HTERT RPE-1 (cell line): Measurements from ENCODE around the gene SELP.
"Not testable (repeated sequence)": the region's sequence is repeated elsewhere in the genome, so short reads cannot be mapped to it uniquely, and the experiment has no call there.

Experiments used
- in situ Hi-C: fragments of 300-500 bp; cut with MboI; formaldehyde crosslinking; loops from 4 replicates; pipeline ENCODE4 v1.14.3; 2020; ENCODE audit warnings: low sequenced_read_pairs

SELP gene

GRCh38 chr1:169630006-169630405 lies at the start of gene SELP:
SELP (minus strand) TSS chr1:169630124; CDS start chr1:169630074, 50 bp downstream.
- in situ Hi-C loops = no loop called here

GRCh38 chr1:169679692-169680091 lies 49.8 kb upstream of the SELP start:
- in situ Hi-C loops = no loop called here

- in situ Hi-C loops = no loop called here
Measured at GRCh38 chr1:169676001-169676400, 46.1 kb upstream of the SELP start.

GRCh38 chr1:169670836-169671235 lies 40.9 kb upstream of the SELP start:
- in situ Hi-C loops = no loop called here

- in situ Hi-C loops = not testable (repeated sequence)
Measured at GRCh38 chr1:169670244-169670643, 40.3 kb upstream of the SELP start.

GRCh38 chr1:169667699-169668596 lies 38.0 kb upstream of the SELP start:
- in situ Hi-C loops = not testable (repeated sequence)

- in situ Hi-C loops = not testable (repeated sequence)
Measured at GRCh38 chr1:169667227-169667639, 37.3 kb upstream of the SELP start.

- in situ Hi-C loops = not testable (repeated sequence)
Measured at GRCh38 chr1:169662680-169663079, 32.8 kb upstream of the SELP start.

- in situ Hi-C loops = not testable (repeated sequence)
Measured at GRCh38 chr1:169661066-169661465, 31.1 kb upstream of the SELP start.

- in situ Hi-C loops = not testable (repeated sequence)
Measured at GRCh38 chr1:169658777-169659176, 28.9 kb upstream of the SELP start.

- in situ Hi-C loops = no loop called here
Measured at GRCh38 chr1:169653873-169654272, 23.9 kb upstream of the SELP start.

- in situ Hi-C loops = no loop called here
Measured at GRCh38 chr1:169651035-169651434, 21.1 kb upstream of the SELP start.

- in situ Hi-C loops = no loop called here
Measured at GRCh38 chr1:169650551-169650950, 20.6 kb upstream of the SELP start.

- in situ Hi-C loops = no loop called here
Measured at GRCh38 chr1:169648709-169649108, 18.8 kb upstream of the SELP start.

GRCh38 chr1:169648187-169648586 lies 18.3 kb upstream of the SELP start:
- in situ Hi-C loops = no loop called here

GRCh38 chr1:169647512-169647911 lies 17.6 kb upstream of the SELP start:
- in situ Hi-C loops = no loop called here

- in situ Hi-C loops = no loop called here
Measured at GRCh38 chr1:169644297-169644696, 14.4 kb upstream of the SELP start.

- in situ Hi-C loops = no loop called here
Measured at GRCh38 chr1:169634877-169635276, 5.0 kb upstream of the SELP start.

GRCh38 chr1:169634145-169634544 lies 4.2 kb upstream of the SELP start:
- in situ Hi-C loops = no loop called here

- in situ Hi-C loops = no loop called here
Measured at GRCh38 chr1:169631249-169631648, 1.3 kb upstream of the SELP start.

- in situ Hi-C loops = no loop called here
Measured at GRCh38 chr1:169624912-169625311, 5.0 kb downstream of the SELP start.

GRCh38 chr1:169624122-169624521 lies 5.8 kb downstream of the SELP start:
- in situ Hi-C loops = no loop called here
